Transverse colon (tissue), 4 donors: ENCODE measurements around the gene GALNT9. TPM values are rescaled to one million over a fixed set of nuclear protein-coding genes. Genes with fewer than 3 reads are reported as not detected.

Experiments
- DNase-seq: peaks from one replicate; pipeline ENCODE4 v3.0.0-alpha.2; 2019
- H3K27ac ChIP-seq, 4 donors: fragments of 200-600 bp; sonication (generic); 2 replicates each; pipeline ENCODE4 v1.5.1; 2016 to 2018; ENCODE audit warnings: inconsistent platforms in 4 of 4
- H3K27me3 ChIP-seq: fragments of 200-600 bp; sonication (generic); 2 replicates; pipeline ENCODE4 v1.5.1; 2017; ENCODE audit warnings: inconsistent platforms
- H3K36me3 ChIP-seq, 4 donors: fragments of 200-600 bp; sonication (generic); 2 replicates each; pipeline ENCODE4 v1.5.1; 2017 to 2019; ENCODE audit warnings: inconsistent platforms in 4 of 4
- H3K4me1 ChIP-seq, 4 donors: fragments of 200-600 bp; sonication (generic); 2 replicates each; pipeline ENCODE4 v1.5.1; 2017 to 2020; ENCODE audit warnings: inconsistent platforms in 4 of 4
- H3K4me3 ChIP-seq, 4 donors: fragments of 200-600 bp; sonication (generic); 1 replicate in 1 of 4; 2 replicates in 3 of 4; pipeline versions ENCODE4 v1.5.1 to v1.6.1; 2017 to 2019; ENCODE audit warnings: inconsistent platforms in 4 of 4
- H3K9me3 ChIP-seq, 2 donors: fragments of 200-600 bp; sonication (generic); 2 replicates each; pipeline ENCODE4 v1.5.1; 2017 to 2019; ENCODE audit warnings: inconsistent platforms in 2 of 2
- EP300 ChIP-seq: sonication (generic); formaldehyde crosslinking; IDR thresholded peaks from one replicate; pipeline ENCODE4 v1.6.1; 2017; ENCODE audit warnings: antibody characterized with exemption, low read depth
- POLR2A ChIP-seq: fragments of 450-650 bp; IDR thresholded peaks from one replicate; pipeline ENCODE4 v1.6.1; 2016; ENCODE audit warnings: antibody characterized with exemption, mild to moderate bottlenecking, moderate library complexity
- POLR2AphosphoS5 ChIP-seq, 3 donors: sonication (generic); formaldehyde crosslinking; IDR thresholded peaks; one replicate each; pipeline ENCODE4 v1.6.1; 2016; ENCODE audit warnings: antibody characterized with exemption in 3 of 3
- WGBS, 2 donors: methylation state at CpG; one replicate each; pipeline ENCODE4 v1.1.5; 2018; ENCODE audit warnings: low coverage in 1 of 2; 5-methylcytosine and 5-hydroxymethylcytosine counted together
- in situ Hi-C, 4 donors: fragments of 200-750 bp; cut with MboI; loops; one replicate each; pipeline versions ENCODE4 v1.15.0 to v1.15.1; 2017; ENCODE audit warnings: low sequenced_read_pairs in 3 of 4, low pct_ligation_motif_present in 1 of 4, low pct_unique_long_range_greater_than_20kb in 1 of 4
- intact Hi-C: fragments of 100-400 bp; cut with DNase I; formaldehyde crosslinking; loops from one replicate; pipeline ENCODE4 v1.15.1; 2023; ENCODE audit warnings: low total_unique reads
- total RNA-seq, 4 donors: library from RNA; depleted of rRNA; stranded (reverse); fragments of >200 nt; gene quantifications; one replicate each; pipeline ENCODE4 v1.1.0, GENCODE V29; 2016
- TF ChIP-seq, protein P1 (sequence below), 5 experiments: fragments of 200-600 bp in 3 of 5; fragments of 450-650 bp in 2 of 5; sonication (generic) in 3 of 5; IDR thresholded peaks; 1 replicate in 2 of 5; 2 replicates in 3 of 5; pipeline ENCODE4 v1.5.1; 2016 to 2017; ENCODE audit warnings: antibody characterized with exemption in 5 of 5, inconsistent platforms in 3 of 5, mild to moderate bottlenecking in 2 of 5, moderate library complexity in 1 of 5

Gene GALNT9
- total RNA-seq, 4 donors from 2014 or later: 0.82 to 4.5 TPM; not detected in 2

DNA sequence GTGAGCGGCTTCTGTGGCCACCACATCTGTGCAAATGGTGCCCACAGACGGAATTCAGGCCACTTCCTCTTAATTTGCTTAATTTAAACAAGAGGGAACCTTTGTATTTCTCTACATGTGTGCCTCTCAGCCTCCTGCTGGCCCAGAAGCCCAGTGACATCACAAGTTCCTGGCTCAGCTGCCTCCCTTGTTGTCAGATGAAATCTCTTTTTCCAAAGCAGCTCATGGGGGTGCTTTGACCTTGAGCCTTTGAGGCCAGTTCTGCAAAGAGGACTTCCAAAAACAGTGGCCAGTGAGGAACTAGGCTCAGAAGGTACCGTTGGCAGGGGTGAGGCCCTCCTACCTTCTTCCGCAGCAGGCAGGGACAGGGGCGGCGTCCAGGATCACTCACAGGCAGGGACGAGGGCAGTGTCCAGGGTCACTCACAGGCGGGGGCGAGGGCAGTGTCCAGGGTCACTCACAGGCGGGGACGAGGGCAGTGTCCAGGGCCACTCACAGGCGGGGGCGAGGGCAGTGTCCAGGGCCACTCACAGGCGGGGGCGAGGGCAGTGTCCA lies 35.0 kb upstream of the GALNT9 start:
- no peak for TF ChIP-seq EP300
- no peak for TF ChIP-seq POLR2A
- TF ChIP-seq POLR2AphosphoS5 (IDR thresholded peaks at IDR 0.05): no peak
- TF ChIP-seq, protein P1, sequence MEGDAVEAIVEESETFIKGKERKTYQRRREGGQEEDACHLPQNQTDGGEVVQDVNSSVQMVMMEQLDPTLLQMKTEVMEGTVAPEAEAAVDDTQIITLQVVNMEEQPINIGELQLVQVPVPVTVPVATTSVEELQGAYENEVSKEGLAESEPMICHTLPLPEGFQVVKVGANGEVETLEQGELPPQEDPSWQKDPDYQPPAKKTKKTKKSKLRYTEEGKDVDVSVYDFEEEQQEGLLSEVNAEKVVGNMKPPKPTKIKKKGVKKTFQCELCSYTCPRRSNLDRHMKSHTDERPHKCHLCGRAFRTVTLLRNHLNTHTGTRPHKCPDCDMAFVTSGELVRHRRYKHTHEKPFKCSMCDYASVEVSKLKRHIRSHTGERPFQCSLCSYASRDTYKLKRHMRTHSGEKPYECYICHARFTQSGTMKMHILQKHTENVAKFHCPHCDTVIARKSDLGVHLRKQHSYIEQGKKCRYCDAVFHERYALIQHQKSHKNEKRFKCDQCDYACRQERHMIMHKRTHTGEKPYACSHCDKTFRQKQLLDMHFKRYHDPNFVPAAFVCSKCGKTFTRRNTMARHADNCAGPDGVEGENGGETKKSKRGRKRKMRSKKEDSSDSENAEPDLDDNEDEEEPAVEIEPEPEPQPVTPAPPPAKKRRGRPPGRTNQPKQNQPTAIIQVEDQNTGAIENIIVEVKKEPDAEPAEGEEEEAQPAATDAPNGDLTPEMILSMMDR (IDR thresholded peaks at IDR 0.05): no peak
- H3K4me3 ChIP-seq: no peak overlapping the region
- no peaks in the 10 kb centered on the region for H3K4me1 ChIP-seq
- no peaks in the 10 kb centered on the region for H3K36me3 ChIP-seq
- H3K27ac ChIP-seq: no peak overlapping the region
- H3K9me3 ChIP-seq: no peaks in the 10 kb centered on the region
- H3K27me3 ChIP-seq: peaks cover 3% of the 10 kb centered on the region
- intact Hi-C loops: no loop called here
- DNase-seq: no peak
- 82% methylated on average over 11 of the region's 15 CpGs; no CpG with 5 or more reads in 1 of the 2 donors for WGBS, 2 donors
- in situ Hi-C loops: no loop called here

DNA sequence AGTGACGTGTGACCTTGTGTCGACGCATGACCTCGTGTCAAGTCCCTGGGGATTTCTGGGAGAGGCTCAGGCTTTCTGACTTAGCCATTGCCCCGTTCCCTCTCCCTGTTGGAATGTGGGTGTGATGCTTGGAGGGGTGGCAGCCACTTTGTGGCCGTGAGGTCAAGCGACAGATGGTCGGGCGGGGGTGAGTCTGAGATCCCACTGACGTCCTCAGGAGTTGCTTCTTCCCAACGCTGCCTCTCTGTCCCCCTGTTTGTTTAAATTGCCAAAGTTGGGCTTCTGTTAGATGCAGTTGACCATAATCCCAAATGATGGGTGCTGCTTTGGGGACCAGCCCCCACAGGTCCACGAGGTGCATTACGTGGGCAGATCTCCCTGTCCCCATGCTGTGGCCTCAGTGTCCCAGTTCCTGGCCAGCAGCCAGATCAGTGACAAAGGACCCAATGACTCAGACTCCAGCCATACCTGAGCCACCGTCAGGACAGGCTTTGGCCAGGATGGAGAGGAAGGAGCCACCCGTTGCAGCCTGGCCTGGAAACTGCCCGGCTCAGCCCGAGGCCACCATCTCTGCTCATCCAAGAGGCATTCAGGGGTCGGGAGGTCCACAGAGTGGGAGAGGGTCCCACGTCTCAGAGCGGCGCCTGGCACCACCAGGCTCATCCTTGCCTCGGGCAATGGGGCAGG lies 34.4 kb upstream of the GALNT9 start:
- Histone ChIP-seq H3K4me1 (no peaks in the 10 kb centered on the region), H3K36me3 (no peaks in the 10 kb centered on the region), H3K9me3 (no peaks in the 10 kb centered on the region), H3K4me3 (no peak overlapping the region), H3K27ac (no peak overlapping the region), H3K27me3 (peaks cover 2% of the 10 kb centered on the region)
- 79 to 100% methylated on average over 2 to 22 of the region's 22 CpGs for WGBS, 2 donors
- in situ Hi-C loops (no loop called here), intact Hi-C loops (no loop called here)
- no peak for DNase-seq
- no peak for TF ChIP-seq POLR2AphosphoS5 (IDR thresholded peaks at IDR 0.05)
- no peak for TF ChIP-seq POLR2A
- no peak for TF ChIP-seq EP300

DNA sequence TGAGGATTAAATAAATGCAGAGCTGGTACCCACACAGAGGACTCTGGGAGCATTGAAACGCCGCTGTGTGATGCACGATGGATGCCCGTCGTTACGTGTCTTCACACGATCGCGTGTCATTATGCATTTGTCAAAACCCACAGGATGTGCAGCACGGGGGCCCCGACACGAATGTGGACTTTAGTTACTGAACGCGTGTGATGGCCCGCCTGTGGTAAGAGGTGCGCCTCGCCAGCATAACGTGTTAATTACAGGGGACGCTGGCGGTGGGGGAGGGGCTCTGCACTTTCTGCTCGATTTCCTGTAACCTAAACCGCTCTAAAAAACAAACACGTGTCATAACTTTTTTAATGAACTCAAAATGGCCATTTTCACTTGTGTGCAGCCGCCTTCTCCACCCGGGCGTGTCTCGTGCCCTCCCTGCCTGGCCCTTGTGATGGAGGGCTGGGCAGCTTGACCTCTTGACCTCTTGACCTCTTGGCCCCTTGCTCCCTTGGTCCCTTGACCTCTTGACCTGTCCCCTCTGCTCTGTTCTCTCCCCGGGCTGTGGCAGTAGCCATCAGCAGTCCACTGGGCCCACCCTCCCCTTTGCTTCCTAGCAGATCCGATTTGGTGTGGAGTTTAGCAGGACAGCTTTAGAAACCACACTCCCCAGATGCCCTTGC lies 33.7 kb upstream of the GALNT9 start:
- in situ Hi-C loops: no loop called here

DNA sequence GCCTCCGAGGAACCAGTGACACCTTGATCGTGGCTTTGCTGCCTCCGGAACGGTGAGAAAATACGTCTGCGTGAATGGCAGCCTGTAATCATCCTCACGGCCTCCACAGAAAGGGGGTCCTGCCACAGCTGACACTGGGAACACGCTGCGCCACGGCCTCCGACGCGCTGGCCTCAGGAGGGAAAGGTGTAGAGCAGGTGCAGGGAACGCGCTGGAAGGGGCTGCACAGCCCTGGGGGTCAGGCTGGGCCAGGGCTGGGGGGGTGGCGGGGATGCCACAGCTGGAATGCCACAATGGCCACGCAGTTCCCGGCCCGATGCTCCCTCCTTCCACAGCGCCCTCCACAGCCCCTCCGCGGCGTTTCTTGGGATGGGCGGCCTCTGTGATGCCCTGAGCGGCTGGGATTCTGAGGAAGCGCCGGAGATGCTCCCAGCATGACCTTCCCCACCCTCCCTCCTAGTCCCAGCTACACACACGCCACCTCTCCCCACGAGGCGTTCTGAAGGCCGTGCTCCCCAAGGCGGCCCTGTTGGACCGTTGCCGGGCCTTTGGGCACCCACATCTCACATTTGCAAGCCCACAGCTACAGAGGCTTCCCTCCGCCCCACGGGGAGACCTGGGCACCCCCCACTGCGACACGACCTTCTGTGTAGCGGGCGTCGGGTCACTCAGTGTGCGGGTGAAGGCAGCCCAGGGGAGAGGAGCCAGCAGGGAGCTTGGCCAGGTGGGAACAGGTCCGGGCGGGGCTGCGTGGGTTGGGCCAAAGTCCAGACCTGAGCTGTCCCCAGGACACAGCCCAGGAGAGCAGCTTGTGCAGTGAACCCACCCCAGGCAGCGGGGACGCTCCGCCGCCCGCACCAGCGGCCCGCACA lies 31.8 kb upstream of the GALNT9 start:
- Histone ChIP-seq H3K36me3 (no peaks in the 10 kb centered on the region), H3K4me3 (no peak overlapping the region), H3K27me3 (peaks cover 1% of the 10 kb centered on the region), H3K9me3 (no peaks in the 10 kb centered on the region), H3K27ac (no peak overlapping the region), H3K4me1 (peaks cover 0 to 3% (median 0%) of the 10 kb centered on the region in 4 donors)
- 86 to 100% methylated on average over 3 to 52 of the region's 52 CpGs for WGBS, 2 donors
- intact Hi-C loops: no loop called here
- no peak for DNase-seq
- in situ Hi-C loops: no loop called here
- TF ChIP-seq POLR2AphosphoS5 (IDR thresholded peaks at IDR 0.05) (no peak), POLR2A (no peak), EP300 (no peak)
- TF ChIP-seq, protein P1 (IDR thresholded peaks at IDR 0.05): no peak

More for the DNA sequence above, 33.7 kb upstream of the GALNT9 start:
- Histone ChIP-seq H3K4me3 (no peak overlapping the region), H3K36me3 (no peaks in the 10 kb centered on the region), H3K27me3 (no peaks in the 10 kb centered on the region), H3K9me3 (no peaks in the 10 kb centered on the region), H3K27ac (no peak overlapping the region), H3K4me1 (no peaks in the 10 kb centered on the region)
- intact Hi-C loops: no loop called here
- DNase-seq: no peak
- no peak for TF ChIP-seq POLR2A
- TF ChIP-seq, protein P1 (IDR thresholded peaks at IDR 0.05): no peak
- TF ChIP-seq EP300: no peak
- TF ChIP-seq POLR2AphosphoS5 (IDR thresholded peaks at IDR 0.05): no peak
- WGBS, 2 donors: 81 to 84% methylated on average over 22 to 29 of the region's 29 CpGs
